HEK293 (cell line): ENCODE results near the gene ISCU.

Experiments used
- CTCF ChIA-PET: fragments of 350-600 bp; formaldehyde crosslinking; extraction: SDS; loops from one replicate; lab custom pipeline; 2021; ENCODE audit warnings: antibody characterized with exemption; lab: Yijun Ruan, JAX
- POLR2A ChIA-PET: fragments of 300-600 bp; formaldehyde crosslinking; extraction: SDS; loops from one replicate; lab custom pipeline; 2020; ENCODE audit warnings: antibody characterized with exemption, inconsistent platforms; lab: Yijun Ruan, JAX
- H3K27ac ChIP-seq: fragments of 200-500 bp; sonication (Bioruptor generic); 2 replicates; pipeline ENCODE4 v1.5.1; 2014; ENCODE audit warnings: low read depth, low read length, control low read depth, inconsistent platforms; ENCODE audit errors: extremely low read depth
- H3K36me3 ChIP-seq, 2 experiments: fragments of 200-500 bp in 1 of 2; sonication (Bioruptor generic) in 1 of 2; 1 replicate in 1 of 2; 2 replicates in 1 of 2; pipeline ENCODE4 v1.5.1; 2014 to 2017; ENCODE audit warnings: inconsistent platforms in 2 of 2, low read length in 2 of 2; ENCODE audit not compliant: control insufficient read depth in 2 of 2, insufficient read depth in 1 of 2
- H3K4me1 ChIP-seq: fragments of 200-500 bp; sonication (Bioruptor generic); 2 replicates; pipeline ENCODE4 v1.5.1; 2014; ENCODE audit warnings: mild to moderate bottlenecking, low read length, inconsistent platforms; ENCODE audit not compliant: control insufficient read depth, insufficient read depth
- H3K4me3 ChIP-seq: 2 replicates; pipeline ENCODE4 v1.5.1; 2011; ENCODE audit warnings: low read depth, mild to moderate bottlenecking, control low read depth, low read length, moderate library complexity
- H3K9me3 ChIP-seq: fragments of 200-500 bp; sonication (Bioruptor generic); 2 replicates; pipeline ENCODE4 v1.5.1; 2014; ENCODE audit warnings: low read depth, low read length, inconsistent platforms; ENCODE audit not compliant: control insufficient read depth, insufficient read depth
- BCL6B ChIP-seq: fragments of 450-650 bp; formaldehyde crosslinking; IDR thresholded peaks from 2 replicates; pipeline ENCODE4 v1.5.1; 2017; ENCODE audit warnings: missing biosample characterization, missing genetic modification characterization
- CTCF ChIP-seq: fragments of 450-650 bp; formaldehyde crosslinking; IDR thresholded peaks from 2 replicates; pipeline ENCODE4 v1.5.1; 2016; ENCODE audit warnings: missing biosample characterization, missing genetic modification characterization
- KLF9 ChIP-seq: fragments of 450-650 bp; formaldehyde crosslinking; IDR thresholded peaks from 2 replicates; pipeline ENCODE4 v1.5.1; 2016; ENCODE audit warnings: missing biosample characterization, missing genetic modification characterization, low read depth
- TCF7L2 ChIP-seq: IDR thresholded peaks from 2 replicates; pipeline ENCODE4 v1.6.1; 2011; ENCODE audit warnings: low read depth, mild to moderate bottlenecking, inconsistent platforms, low read length, moderate library complexity, borderline replicate concordance
- TRIM28 ChIP-seq: IDR thresholded peaks from 2 replicates; pipeline ENCODE4 v1.6.1; 2011; ENCODE audit warnings: low read length, control low read depth, borderline replicate concordance
- TSHZ1 ChIP-seq: fragments of 450-650 bp; formaldehyde crosslinking; IDR thresholded peaks from 2 replicates; pipeline ENCODE4 v1.5.1; 2016; ENCODE audit warnings: missing biosample characterization, missing genetic modification characterization, borderline replicate concordance
- ZBTB11 ChIP-seq: fragments of 450-650 bp; formaldehyde crosslinking; conservative IDR thresholded peaks from 2 replicates; pipeline ENCODE4 v1.5.1; 2016; ENCODE audit warnings: low read depth, missing biosample characterization, missing genetic modification characterization
- ZBTB21 ChIP-seq: fragments of 450-650 bp; formaldehyde crosslinking; IDR thresholded peaks from 2 replicates; pipeline ENCODE4 v1.5.1; 2017; ENCODE audit warnings: missing biosample characterization, missing genetic modification characterization
- ZEB2 ChIP-seq: fragments of 450-650 bp; formaldehyde crosslinking; IDR thresholded peaks from 2 replicates; pipeline ENCODE4 v1.5.1; 2016; ENCODE audit warnings: missing biosample characterization, missing genetic modification characterization
- ZFHX2 ChIP-seq: fragments of 450-650 bp; formaldehyde crosslinking; conservative IDR thresholded peaks from 2 replicates; pipeline ENCODE4 v1.5.1; 2016; ENCODE audit warnings: missing biosample characterization, missing genetic modification characterization
- ZNF184 ChIP-seq: fragments of 450-650 bp; IDR thresholded peaks from 2 replicates; pipeline ENCODE4 v1.5.1; 2018; ENCODE audit warnings: missing biosample characterization, mild to moderate bottlenecking, missing genetic modification characterization
- ZNF292 ChIP-seq: fragments of 450-650 bp; formaldehyde crosslinking; IDR thresholded peaks from 2 replicates; pipeline ENCODE4 v1.5.1; 2016; ENCODE audit warnings: low read depth, missing biosample characterization, missing genetic modification characterization, borderline replicate concordance
- ZNF302 ChIP-seq: fragments of 450-650 bp; formaldehyde crosslinking; IDR thresholded peaks from 2 replicates; pipeline ENCODE4 v1.5.1; 2016; ENCODE audit warnings: missing biosample characterization, missing genetic modification characterization, low read depth
- ZNF473 ChIP-seq: fragments of 450-650 bp; formaldehyde crosslinking; IDR thresholded peaks from 2 replicates; pipeline ENCODE4 v1.5.1; 2017; ENCODE audit warnings: missing biosample characterization, missing genetic modification characterization
- ZNF561 ChIP-seq: fragments of 450-650 bp; IDR thresholded peaks from 2 replicates; pipeline ENCODE4 v1.5.1; 2018; ENCODE audit warnings: missing biosample characterization, missing genetic modification characterization, borderline replicate concordance
- ZNF623 ChIP-seq: fragments of 450-650 bp; formaldehyde crosslinking; IDR thresholded peaks from 2 replicates; pipeline ENCODE4 v1.5.1; 2016; ENCODE audit warnings: missing biosample characterization, missing genetic modification characterization
- ZNF629 ChIP-seq: fragments of 450-650 bp; formaldehyde crosslinking; IDR thresholded peaks from 2 replicates; pipeline ENCODE4 v1.5.1; 2017; ENCODE audit warnings: missing biosample characterization, missing genetic modification characterization
- ZNF664 ChIP-seq: fragments of 450-650 bp; formaldehyde crosslinking; IDR thresholded peaks from 2 replicates; pipeline ENCODE4 v1.5.1; 2016; ENCODE audit warnings: missing biosample characterization, missing genetic modification characterization
- ZNF830 ChIP-seq: fragments of 450-650 bp; IDR thresholded peaks from 2 replicates; pipeline ENCODE4 v1.5.0; 2018; ENCODE audit warnings: missing biosample characterization, missing genetic modification characterization, low read depth, mild to moderate bottlenecking, moderate library complexity
- ZSCAN30 ChIP-seq: fragments of 450-650 bp; IDR thresholded peaks from 2 replicates; pipeline ENCODE4 v1.5.1; 2018; ENCODE audit warnings: missing biosample characterization, mild to moderate bottlenecking, missing genetic modification characterization, moderate library complexity
- TF ChIP-seq, protein P1 (sequence below): fragments of 450-650 bp; formaldehyde crosslinking; IDR thresholded peaks from 2 replicates; pipeline ENCODE4 v1.5.1; 2016; ENCODE audit warnings: missing biosample characterization, missing genetic modification characterization

The ISCU gene

DNA sequence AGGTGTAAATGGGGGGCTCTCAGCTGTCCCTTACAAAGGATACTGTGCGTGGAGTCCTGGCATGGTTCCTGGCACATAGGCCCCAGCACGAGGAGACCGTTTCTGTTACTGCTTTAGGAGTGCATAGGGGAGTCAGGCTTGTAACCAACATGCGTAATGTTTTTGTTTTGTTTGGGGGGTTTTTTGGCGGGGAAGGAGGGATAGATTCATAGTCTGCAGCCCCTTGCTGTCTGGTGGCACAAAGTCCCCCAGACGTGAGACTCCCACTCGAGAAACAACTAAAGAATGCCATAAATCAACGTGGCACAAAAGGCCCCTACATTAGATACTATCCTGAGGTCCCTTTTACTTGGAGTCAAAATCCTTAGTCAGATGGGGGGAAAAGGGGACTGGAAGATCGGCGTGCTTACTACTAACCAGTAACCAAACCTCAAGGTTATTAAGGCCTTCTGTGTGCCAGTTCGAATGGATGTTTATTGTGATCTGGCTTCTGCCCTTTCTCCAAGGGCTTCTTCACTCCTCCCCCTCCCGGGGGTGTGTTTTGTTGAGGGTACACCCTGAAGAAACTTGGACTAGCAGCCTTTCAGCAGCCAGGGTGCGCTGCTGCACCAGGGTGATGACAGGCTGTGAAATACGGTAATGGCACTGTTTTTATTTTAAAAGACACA, 874 bp downstream of the ISCU start:
- Histone ChIP-seq H3K36me3 (peaks cover 21 to 44% of the 10 kb centered on the region in 2 experiments), H3K4me3 (peak overlapping the region; percentile 84), H3K9me3 (no peaks in the 10 kb centered on the region), H3K27ac (peak overlapping the region; percentile 58; the same call in 1 of the 2 replicates), H3K4me1 (0 out of 2 replicates have a peak, but pooled peaks cover 2% of the 10 kb centered on the region)
- POLR2A ChIA-PET, result interaction anchor here (0.9 to 1.2 kb wide), 4 partner anchors 25 to 167 kb away, joined by 3 to 6 read pairs (median 4); no protein-coding TSS in a partner anchor
- CTCF ChIA-PET, result interaction anchor here (0.6 to 10.6 kb wide), 19 partner anchors 8 to 569 kb away, joined by 3 to 160 read pairs (median 4); no protein-coding TSS in a partner anchor
- TF ChIP-seq ZNF830 (tag by site-specific recombination) (no peak), TCF7L2 (no peak), ZFHX2 (tag by site-specific recombination) (no peak), BCL6B (tag by site-specific recombination) (no peak), ZNF664 (no peak), ZNF623 (tag by site-specific recombination) (no peak), TSHZ1 (no peak), ZBTB21 (no peak), ZNF184 (no peak), ZBTB11 (0 out of 2 replicates have a peak, but pooled peaks have one; percentile 11), ZNF302 (no peak), ZNF561 (tag by site-specific recombination) (peak; percentile 87), CTCF (tag by site-specific recombination) (peak; percentile 80), ZNF292 (tag by site-specific recombination) (no peak), ZSCAN30 (tag by site-specific recombination) (peak; percentile 74; the same call in 1 of the 2 replicates), ZNF629 (no peak), ZNF473 (tag by site-specific recombination) (no peak), ZEB2 (peak; percentile 50; the same call in 1 of the 2 replicates), TRIM28 (0 out of 2 replicates have a peak, but pooled peaks have one; percentile 32), KLF9 (tag by site-specific recombination) (peak; percentile 50)
- TF ChIP-seq, protein P1, sequence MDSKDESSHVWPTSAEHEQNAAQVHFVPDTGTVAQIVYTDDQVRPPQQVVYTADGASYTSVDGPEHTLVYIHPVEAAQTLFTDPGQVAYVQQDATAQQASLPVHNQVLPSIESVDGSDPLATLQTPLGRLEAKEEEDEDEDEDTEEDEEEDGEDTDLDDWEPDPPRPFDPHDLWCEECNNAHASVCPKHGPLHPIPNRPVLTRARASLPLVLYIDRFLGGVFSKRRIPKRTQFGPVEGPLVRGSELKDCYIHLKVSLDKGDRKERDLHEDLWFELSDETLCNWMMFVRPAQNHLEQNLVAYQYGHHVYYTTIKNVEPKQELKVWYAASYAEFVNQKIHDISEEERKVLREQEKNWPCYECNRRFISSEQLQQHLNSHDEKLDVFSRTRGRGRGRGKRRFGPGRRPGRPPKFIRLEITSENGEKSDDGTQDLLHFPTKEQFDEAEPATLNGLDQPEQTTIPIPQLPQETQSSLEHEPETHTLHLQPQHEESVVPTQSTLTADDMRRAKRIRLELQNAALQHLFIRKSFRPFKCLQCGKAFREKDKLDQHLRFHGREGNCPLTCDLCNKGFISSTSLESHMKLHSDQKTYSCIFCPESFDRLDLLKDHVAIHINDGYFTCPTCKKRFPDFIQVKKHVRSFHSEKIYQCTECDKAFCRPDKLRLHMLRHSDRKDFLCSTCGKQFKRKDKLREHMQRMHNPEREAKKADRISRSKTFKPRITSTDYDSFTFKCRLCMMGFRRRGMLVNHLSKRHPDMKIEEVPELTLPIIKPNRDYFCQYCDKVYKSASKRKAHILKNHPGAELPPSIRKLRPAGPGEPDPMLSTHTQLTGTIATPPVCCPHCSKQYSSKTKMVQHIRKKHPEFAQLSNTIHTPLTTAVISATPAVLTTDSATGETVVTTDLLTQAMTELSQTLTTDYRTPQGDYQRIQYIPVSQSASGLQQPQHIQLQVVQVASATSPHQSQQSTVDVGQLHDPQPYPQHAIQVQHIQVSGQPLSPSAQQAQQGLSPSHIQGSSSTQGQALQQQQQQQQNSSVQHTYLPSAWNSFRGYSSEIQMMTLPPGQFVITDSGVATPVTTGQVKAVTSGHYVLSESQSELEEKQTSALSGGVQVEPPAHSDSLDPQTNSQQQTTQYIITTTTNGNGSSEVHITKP (tag by site-specific recombination), result peak; percentile 87
